Neural cell (in vitro differentiated cells): ENCODE data around the gene CHST8.

Experiments
- EP300 ChIP-seq: fragments of 450-650 bp; conservative IDR thresholded peaks from 2 replicates; pipeline ENCODE4 v1.6.1; 2014; ENCODE audit warnings: antibody characterized with exemption, mild to moderate bottlenecking, moderate library complexity; ENCODE audit not compliant: poor library complexity, severe bottlenecking
- EZH2 ChIP-seq: fragments of 200-600, 300-800 bp; shearing (Covaris generic), sonication (generic); IDR thresholded peaks from 2 replicates; pipeline ENCODE4 v1.6.1; 2014; ENCODE audit warnings: antibody characterized with exemption, low read length, borderline replicate concordance, mild to moderate bottlenecking; ENCODE audit not compliant: insufficient read depth, poor library complexity, severe bottlenecking
- POLR2AphosphoS5 ChIP-seq: IDR thresholded peaks from 2 replicates; pipeline ENCODE4 v1.6.1; 2012
- RAD21 ChIP-seq: fragments of 450-650 bp; conservative IDR thresholded peaks from 2 replicates; pipeline ENCODE4 v1.6.1; 2014; ENCODE audit warnings: antibody characterized with exemption, mild to moderate bottlenecking, moderate library complexity
- REST ChIP-seq: IDR thresholded peaks from 2 replicates; pipeline ENCODE4 v1.6.1; 2012; ENCODE audit warnings: borderline replicate concordance
- SMC3 ChIP-seq: fragments of 450-650 bp; conservative IDR thresholded peaks from 2 replicates; pipeline ENCODE4 v1.6.1; 2014; ENCODE audit warnings: antibody characterized with exemption, mild to moderate bottlenecking, moderate library complexity; ENCODE audit not compliant: poor library complexity
- TAF1 ChIP-seq: IDR thresholded peaks from 2 replicates; pipeline ENCODE4 v1.6.1; 2012; ENCODE audit warnings: low read depth
- TF ChIP-seq, protein P1 (sequence below): fragments of 450-650 bp; IDR thresholded peaks from 2 replicates; pipeline ENCODE4 v1.5.1; 2014; ENCODE audit warnings: antibody characterized with exemption, mild to moderate bottlenecking, moderate library complexity; ENCODE audit not compliant: poor library complexity, severe bottlenecking

DNA sequence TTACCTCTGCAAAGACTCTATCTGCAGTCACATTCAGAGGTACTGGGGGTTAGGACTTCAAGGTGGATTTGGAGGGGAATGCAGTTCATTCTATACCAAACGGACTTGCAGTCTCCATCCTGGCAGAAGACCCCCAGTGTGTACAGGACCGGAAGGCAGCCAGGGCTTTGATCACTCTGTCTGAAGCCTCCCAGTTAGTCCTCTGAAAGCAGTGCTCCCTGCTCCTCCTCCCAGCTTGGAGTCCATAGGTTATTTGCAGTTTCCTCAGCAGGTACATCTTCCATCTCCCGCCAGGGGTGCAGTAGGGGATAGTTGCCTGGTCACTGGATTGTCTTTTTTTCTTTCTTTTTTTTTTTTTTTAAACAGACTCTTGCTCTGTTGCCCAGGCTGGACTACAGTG is 96.1 kb downstream of the CHST8 start:
- TF ChIP-seq, protein P1, sequence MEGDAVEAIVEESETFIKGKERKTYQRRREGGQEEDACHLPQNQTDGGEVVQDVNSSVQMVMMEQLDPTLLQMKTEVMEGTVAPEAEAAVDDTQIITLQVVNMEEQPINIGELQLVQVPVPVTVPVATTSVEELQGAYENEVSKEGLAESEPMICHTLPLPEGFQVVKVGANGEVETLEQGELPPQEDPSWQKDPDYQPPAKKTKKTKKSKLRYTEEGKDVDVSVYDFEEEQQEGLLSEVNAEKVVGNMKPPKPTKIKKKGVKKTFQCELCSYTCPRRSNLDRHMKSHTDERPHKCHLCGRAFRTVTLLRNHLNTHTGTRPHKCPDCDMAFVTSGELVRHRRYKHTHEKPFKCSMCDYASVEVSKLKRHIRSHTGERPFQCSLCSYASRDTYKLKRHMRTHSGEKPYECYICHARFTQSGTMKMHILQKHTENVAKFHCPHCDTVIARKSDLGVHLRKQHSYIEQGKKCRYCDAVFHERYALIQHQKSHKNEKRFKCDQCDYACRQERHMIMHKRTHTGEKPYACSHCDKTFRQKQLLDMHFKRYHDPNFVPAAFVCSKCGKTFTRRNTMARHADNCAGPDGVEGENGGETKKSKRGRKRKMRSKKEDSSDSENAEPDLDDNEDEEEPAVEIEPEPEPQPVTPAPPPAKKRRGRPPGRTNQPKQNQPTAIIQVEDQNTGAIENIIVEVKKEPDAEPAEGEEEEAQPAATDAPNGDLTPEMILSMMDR: no peak
- no peak for TF ChIP-seq TAF1
- no peak for TF ChIP-seq REST
- TF ChIP-seq RAD21: no peak
- no peak for TF ChIP-seq SMC3
- no peak for TF ChIP-seq POLR2AphosphoS5
- no peak for TF ChIP-seq EP300
- no peak for TF ChIP-seq EZH2
